Aorta (tissue), 5 donors: ENCODE results near the gene PRPF19. TPM values are rescaled to one million over a fixed set of nuclear protein-coding genes. Genes with fewer than 3 reads are reported as not detected.

Experiments used
- ATAC-seq: fragments of 200-7000 bp; cut with Tn5 transposase; one replicate; pipeline ENCODE4 v1.9.1; 2022; ENCODE audit warnings: moderate library complexity; ENCODE audit not compliant: low FRiP score
- DNase-seq, 2 donors: peaks; one replicate each; pipeline ENCODE4 v3.0.0-alpha.2; 2020
- H3K27ac ChIP-seq, 2 donors: one replicate each; pipeline ENCODE4 v1.5.1; 2013; ENCODE audit warnings: low read length in 2 of 2, mild to moderate bottlenecking in 2 of 2, moderate library complexity in 2 of 2, control low read depth in 1 of 2, inconsistent platforms in 1 of 2, low read depth in 1 of 2
- H3K27me3 ChIP-seq, 2 donors: one replicate each; pipeline ENCODE4 v1.6.1; 2013; ENCODE audit warnings: control low read depth in 1 of 2, low read length in 1 of 2, mild to moderate bottlenecking in 1 of 2, moderate library complexity in 1 of 2; ENCODE audit not compliant: insufficient read depth in 2 of 2, control insufficient read depth in 1 of 2
- H3K36me3 ChIP-seq, 2 donors: one replicate each; pipeline ENCODE4 v1.6.1; 2013; ENCODE audit warnings: control low read depth in 1 of 2, low read length in 1 of 2, mild to moderate bottlenecking in 1 of 2; ENCODE audit not compliant: insufficient read depth in 2 of 2, control insufficient read depth in 1 of 2
- H3K4me1 ChIP-seq, 2 donors: one replicate each; pipeline ENCODE4 v1.6.1; 2013; ENCODE audit warnings: low read length in 2 of 2, control low read depth in 1 of 2, mild to moderate bottlenecking in 1 of 2, moderate library complexity in 1 of 2; ENCODE audit not compliant: insufficient read depth in 2 of 2, control insufficient read depth in 1 of 2
- H3K4me3 ChIP-seq, 2 donors: one replicate each; pipeline ENCODE4 v1.5.1; 2013; ENCODE audit warnings: low read length in 2 of 2, control low read depth in 1 of 2, mild to moderate bottlenecking in 1 of 2
- H3K9me3 ChIP-seq: one replicate; pipeline ENCODE4 v1.6.1; 2013; ENCODE audit warnings: mild to moderate bottlenecking, low read length; ENCODE audit not compliant: control insufficient read depth
- WGBS, 2 donors: extraction: QIAGEN DNeasy Blood & Tissue Kit; methylation state at CpG; one replicate each; pipeline ENCODE4 v1.1.7; 2013; 5-methylcytosine and 5-hydroxymethylcytosine counted together
- intact Hi-C, 2 donors: fragments of 100-400 bp; cut with DNase I; formaldehyde crosslinking; loops; one replicate each; pipeline versions ENCODE4 v1.14.2 to v1.15.0; 2022
- polyA plus RNA-seq, 2 donors: library from polyadenylated mRNA; stranded (reverse); fragments of 200-250 nt; gene quantifications; one replicate each; pipeline ENCODE4 v1.2.3, GENCODE V29; 2013
- total RNA-seq, 2 donors: library from RNA; stranded (reverse); fragmentation: NEBNext Ultra II Directional; extraction: Animal tissue kit (Norgen Biotek cat#: 25700); gene quantifications; one replicate each; pipeline ENCODE4 v1.2.1, GENCODE V29; 2021
- donor health status: healthy with polysubstance abuse.
- donor health status: Bipolar disorder and iron deficiency.
- donor health status: DM: no; HTN: no; CAD: no.
- donor health status: DM: no; HTN: no; CAD: no.
- donor health status: DM: yes; HTN: yes; CAD: no.

The PRPF19 gene
- total and polyA plus RNA-seq, 4 donors: 31.3 to 55.6 (median 43.5) TPM

DNA sequence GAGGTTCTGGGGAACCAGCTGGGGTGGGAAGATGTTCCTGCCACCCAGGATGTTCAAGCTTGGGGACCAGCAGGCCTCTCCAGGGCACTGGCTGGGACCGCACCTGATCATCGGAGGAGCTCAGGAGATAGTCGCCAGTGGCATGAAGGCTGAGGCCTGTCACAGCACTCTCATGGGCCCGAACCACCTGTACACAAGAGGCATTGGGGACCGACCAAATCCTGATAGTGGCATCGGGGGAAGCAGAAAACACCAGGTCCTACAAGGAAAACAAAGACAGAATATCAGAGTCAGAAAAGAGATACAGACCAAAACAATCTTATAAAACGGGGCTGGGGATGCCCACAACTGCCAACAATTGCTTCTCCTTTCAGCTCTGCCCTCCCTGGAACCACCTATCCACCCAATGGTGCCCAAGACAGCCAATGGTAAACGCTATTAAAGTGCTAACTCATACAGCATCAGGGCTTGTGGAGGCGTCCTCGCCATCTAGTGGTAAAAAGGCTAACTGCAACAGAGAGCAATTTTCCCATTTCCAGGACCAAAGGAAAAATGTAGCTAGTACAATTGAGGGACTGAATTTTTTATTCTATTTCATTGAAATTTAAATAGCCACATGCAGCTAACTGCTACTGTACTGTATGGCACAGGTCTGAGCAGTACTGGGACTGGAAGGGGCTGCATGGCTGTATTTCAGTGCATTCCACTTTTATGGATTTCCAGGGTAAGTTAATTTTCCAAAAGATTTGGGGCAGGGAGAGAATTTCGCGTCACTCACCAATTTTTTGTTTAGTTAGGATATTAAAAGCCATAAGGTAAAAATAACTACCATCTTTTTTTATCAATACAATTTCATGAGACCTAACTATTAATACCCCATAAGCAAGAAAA lies 7.1 kb downstream of the PRPF19 start:
- WGBS, 2 donors: 58 to 61% methylated on average over 12 of the region's 12 CpGs
- H3K27ac ChIP-seq: no peak overlapping the region
- DNase-seq (no peak), ATAC-seq (peak; percentile 82)
- H3K36me3 ChIP-seq: peaks cover 6 to 20% of the 10 kb centered on the region in 2 donors
- intact Hi-C loops: loop anchor here (1.0 to 5.0 kb wide), 2 partner anchors 68 to 122 kb away; no protein-coding TSS in a partner anchor
- no peaks in the 10 kb centered on the region for H3K4me1 ChIP-seq
- H3K27me3 ChIP-seq: no peaks in the 10 kb centered on the region
- H3K9me3 ChIP-seq: no peaks in the 10 kb centered on the region
- H3K4me3 ChIP-seq: no peak overlapping the region

DNA sequence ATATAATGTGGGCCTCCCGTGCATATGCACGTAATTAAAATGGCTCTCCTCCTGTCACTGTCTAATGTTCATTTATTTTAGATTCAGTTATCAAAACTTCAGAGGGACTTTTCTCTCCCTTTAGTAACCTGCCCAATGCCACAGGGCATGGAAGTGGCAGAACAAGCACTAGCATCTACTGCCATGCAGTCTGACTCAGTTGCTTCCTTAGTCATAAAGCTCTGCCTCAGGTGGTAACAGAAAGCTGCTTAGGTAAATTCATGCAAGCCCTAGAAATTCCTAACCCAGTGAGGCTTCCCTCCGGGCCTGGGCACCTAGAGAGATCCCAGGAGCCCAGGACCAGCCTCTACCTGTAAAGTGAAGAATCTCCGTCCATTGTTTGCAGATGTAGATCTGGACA lies 8.9 kb downstream of the PRPF19 start:
- Histone ChIP-seq H3K27ac (no peak overlapping the region), H3K9me3 (no peaks in the 10 kb centered on the region), H3K27me3 (no peaks in the 10 kb centered on the region), H3K4me1 (no peaks in the 10 kb centered on the region), H3K36me3 (peaks cover 6 to 18% of the 10 kb centered on the region in 2 donors), H3K4me3 (no peak overlapping the region)
- intact Hi-C loops: loop anchor here in 1 of 2 donors (5.0 kb wide), 1 partner anchor 120 kb away; no protein-coding TSS in a partner anchor
- 89 to 96% methylated on average over 4 of the region's 4 CpGs for WGBS, 2 donors
- DNase-seq: no peak
- no peak for ATAC-seq

DNA sequence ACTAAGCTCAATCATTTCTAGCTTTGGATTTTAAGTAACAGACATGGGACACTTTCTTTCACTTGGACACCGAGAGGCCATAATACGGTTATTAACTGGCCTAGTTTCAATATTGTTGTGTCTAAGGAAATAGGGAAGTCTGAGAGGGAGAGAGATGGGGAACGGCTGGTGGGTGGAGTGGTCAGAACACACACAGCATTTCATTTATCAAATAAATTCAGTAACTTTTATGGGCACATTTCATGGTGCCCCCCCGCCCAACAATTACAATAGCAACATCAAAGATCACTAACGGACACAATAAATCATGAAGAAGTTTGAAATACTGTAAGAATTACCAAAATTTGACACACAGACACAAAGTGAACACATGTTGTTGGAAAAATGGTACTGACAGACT lies 10.7 kb downstream of the PRPF19 start:
- DNase-seq (no peak), ATAC-seq (no peak)
- Histone ChIP-seq H3K4me1 (no peaks in the 10 kb centered on the region), H3K4me3 (no peak overlapping the region), H3K36me3 (peaks cover 6 to 18% of the 10 kb centered on the region in 2 donors), H3K27me3 (no peaks in the 10 kb centered on the region), H3K27ac (no peak overlapping the region), H3K9me3 (no peaks in the 10 kb centered on the region)
- 85 to 86% methylated on average over 5 of the region's 5 CpGs for whole genome bisulfite sequencing, 2 donors
- intact Hi-C loops: loop anchor here in 1 of 2 donors (5.0 kb wide), 1 partner anchor 118 kb away; no protein-coding TSS in a partner anchor

DNA sequence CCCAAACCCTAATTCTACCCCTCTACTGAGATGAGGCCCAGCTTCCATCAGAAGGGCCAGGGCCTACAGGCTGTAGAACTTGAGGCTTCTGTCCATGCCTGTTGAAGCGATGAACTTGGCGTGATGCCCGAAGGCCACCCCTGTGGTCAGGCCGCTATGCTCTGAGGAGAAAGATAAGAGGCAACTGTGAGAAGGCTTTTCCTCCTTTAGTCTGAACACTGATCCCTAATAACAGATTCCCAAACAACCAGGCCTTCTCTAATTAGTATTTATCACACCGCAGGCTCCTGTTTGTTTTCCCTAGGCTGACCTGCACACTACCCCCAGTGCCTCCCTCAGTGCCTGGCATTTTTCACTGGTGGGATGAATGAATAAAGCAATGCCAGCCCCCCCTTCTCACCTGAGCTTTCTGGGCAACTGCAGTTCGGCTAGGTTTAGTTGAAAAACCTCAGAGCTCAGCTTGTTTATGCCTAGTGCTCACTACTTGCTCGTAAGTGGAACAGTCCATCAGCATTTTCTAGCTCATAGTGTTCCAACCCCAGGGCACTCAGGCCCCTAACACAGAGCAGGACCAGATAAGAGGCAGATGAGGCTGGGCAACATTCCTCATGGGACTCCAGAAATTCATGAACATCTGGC lies 15.2 kb downstream of the PRPF19 start:
- Histone ChIP-seq H3K36me3 (peaks cover 0 to under 1% of the 10 kb centered on the region in 2 donors), H3K4me1 (no peaks in the 10 kb centered on the region), H3K27me3 (no peaks in the 10 kb centered on the region), H3K9me3 (no peaks in the 10 kb centered on the region), H3K27ac (no peak overlapping the region), H3K4me3 (no peak overlapping the region)
- intact Hi-C loops: no loop called here
- DNase-seq: no peak
- 86 to 88% methylated on average over 7 of the region's 7 CpGs for WGBS, 2 donors
- no peak for ATAC-seq

DNA sequence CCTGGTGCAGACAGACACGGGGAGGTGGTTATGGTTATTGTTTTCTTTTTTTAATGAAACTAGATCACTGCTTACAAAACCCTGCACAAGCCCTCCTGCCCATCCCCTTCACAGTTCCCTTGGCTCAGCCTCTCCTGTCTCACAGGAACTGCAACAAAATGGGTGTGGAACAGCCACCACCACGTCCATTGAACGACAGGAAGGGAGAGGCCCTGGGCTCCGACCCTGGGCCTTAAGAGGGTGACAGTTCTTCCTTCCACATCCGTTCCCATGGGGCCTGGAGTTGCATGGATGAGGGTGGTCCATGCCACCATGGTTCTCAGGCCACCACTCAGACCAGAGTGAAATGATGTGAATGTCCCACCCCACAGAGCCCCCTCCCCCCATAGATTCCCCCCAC lies 15.7 kb downstream of the PRPF19 start:
- DNase-seq (no peak), ATAC-seq (no peak)
- Histone ChIP-seq H3K9me3 (no peaks in the 10 kb centered on the region), H3K36me3 (no peaks in the 10 kb centered on the region), H3K27ac (no peak overlapping the region), H3K27me3 (no peaks in the 10 kb centered on the region), H3K4me3 (no peak overlapping the region), H3K4me1 (no peaks in the 10 kb centered on the region)
- 69 to 71% methylated on average over 5 of the region's 5 CpGs for WGBS, 2 donors
- intact Hi-C loops: no loop called here

DNA sequence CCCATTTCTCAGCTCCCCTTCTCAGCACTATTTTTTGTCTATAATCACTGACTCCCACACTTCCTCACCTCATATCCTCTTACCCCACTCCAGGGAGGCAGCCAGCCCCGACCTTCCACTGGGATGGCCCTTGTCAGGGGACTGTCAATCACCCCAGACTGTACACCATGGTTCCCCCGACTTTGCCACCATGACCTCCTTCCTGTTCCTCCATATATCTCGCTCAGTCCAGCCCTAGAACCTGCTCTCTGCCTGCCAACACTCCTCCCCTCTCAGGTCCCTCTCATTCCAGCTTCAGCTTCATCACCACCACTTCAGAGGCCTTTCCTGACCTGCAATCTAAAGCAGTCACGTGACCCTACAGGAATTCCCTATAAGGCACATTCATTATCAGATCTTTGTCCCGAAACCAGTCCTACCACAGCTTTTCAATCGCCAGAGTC lies 16.5 kb downstream of the PRPF19 start:
- H3K4me3 ChIP-seq: no peak overlapping the region
- ATAC-seq: no peak
- H3K9me3 ChIP-seq: no peaks in the 10 kb centered on the region
- WGBS, 2 donors: 63 to 68% methylated on average over 6 of the region's 6 CpGs
- H3K27me3 ChIP-seq: no peaks in the 10 kb centered on the region
- H3K27ac ChIP-seq: no peak overlapping the region
- intact Hi-C loops: no loop called here
- DNase-seq: no peak
- no peaks in the 10 kb centered on the region for H3K36me3 ChIP-seq
- H3K4me1 ChIP-seq: no peaks in the 10 kb centered on the region

DNA sequence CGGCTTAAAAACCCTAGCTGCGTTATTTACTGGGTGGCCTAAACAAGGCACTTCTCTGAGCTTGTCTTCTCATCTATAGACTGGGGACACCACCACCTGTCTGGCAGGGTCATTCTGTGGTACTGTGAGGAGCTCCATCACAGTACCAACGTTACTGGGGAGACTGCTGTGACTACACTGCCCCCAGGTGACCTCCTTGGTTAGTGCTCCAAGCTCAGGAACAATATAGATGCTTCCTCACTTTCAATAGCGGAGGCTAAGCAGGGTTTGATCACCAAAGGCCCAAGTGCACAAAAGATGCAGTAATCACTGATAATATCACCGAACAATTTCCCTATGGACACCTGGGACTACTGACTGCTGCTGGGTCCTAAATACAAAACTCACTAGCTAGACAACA lies 18.8 kb downstream of the PRPF19 start:
- WGBS, 2 donors: 60 to 61% methylated on average over 5 of the region's 5 CpGs
- Histone ChIP-seq H3K36me3 (no peaks in the 10 kb centered on the region), H3K4me1 (no peaks in the 10 kb centered on the region), H3K27me3 (no peaks in the 10 kb centered on the region), H3K4me3 (no peak overlapping the region), H3K9me3 (no peaks in the 10 kb centered on the region), H3K27ac (no peak overlapping the region)
- ATAC-seq: peak; percentile 44
- intact Hi-C loops: no loop called here
- DNase-seq: no peak

DNA sequence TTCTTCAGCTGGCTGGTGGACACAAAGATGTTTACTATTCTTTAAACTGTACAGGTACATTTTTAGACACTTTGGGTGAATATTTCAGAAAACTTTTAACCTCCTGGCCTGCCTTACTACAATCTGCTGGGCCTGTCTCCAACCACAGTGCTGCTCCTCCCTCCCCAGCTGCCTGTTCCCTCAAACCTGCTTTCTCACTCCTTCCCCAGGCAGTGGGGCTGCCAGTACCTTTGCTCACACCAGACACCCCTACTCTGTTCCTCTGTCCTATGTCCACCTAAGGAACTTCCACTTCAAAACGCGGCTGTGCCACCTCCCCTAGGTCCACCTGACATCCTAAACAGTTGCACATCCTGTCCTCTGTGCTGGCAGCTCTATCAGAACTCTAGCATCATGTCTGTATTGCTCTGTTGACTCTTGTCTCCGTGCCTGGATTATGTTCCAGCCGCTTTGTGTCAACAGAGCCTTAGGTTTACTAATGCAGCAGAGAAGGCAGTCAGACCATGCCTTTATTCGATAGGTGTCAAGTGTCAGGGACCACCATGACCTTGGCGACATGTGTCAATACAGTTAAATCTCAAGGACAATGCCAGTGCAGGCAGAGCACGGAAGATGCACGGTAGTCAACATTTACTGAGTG lies 25.6 kb downstream of the PRPF19 start:
- H3K36me3 ChIP-seq: no peaks in the 10 kb centered on the region
- H3K4me3 ChIP-seq: no peak overlapping the region
- intact Hi-C loops: no loop called here
- no peaks in the 10 kb centered on the region for H3K4me1 ChIP-seq
- H3K27ac ChIP-seq: no peak overlapping the region
- DNase-seq (no peak), ATAC-seq (no peak)
- no peaks in the 10 kb centered on the region for H3K9me3 ChIP-seq
- WGBS, 2 donors: 77 to 79% methylated on average over 8 of the region's 8 CpGs
- no peaks in the 10 kb centered on the region for H3K27me3 ChIP-seq
